GM19395 (cell line): ENCODE results near the gene TLCD1.

Experiments
- ATAC-seq: cut with Tn5 transposase; IDR thresholded peaks from one replicate; pipeline ENCODE4 v1.9.1; 2021; ENCODE audit warnings: mild to moderate bottlenecking, moderate library complexity; ENCODE audit not compliant: unreplicated experiment

The TLCD1 gene

DNA sequence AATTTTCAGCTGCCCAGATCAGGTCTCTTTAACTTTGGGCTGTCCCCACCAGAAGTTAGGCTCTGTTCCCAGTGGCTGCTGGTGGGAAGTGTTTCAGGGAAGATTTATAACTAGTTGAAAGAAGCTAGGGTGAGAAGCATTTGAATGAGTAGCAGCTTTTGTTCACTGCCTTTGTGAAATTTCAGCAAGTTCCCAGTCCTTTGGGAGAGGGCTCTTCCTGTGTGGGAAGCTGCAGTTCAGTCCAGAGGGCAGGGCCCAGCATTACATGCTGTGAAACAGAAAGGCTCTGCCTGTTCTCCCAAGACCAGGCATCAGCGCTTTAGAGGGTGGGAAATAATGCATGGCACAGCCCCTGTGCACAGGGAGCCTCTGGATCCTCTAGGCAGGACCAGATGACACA is 32.2 kb downstream of the TLCD1 start:
- ATAC-seq: no peak

DNA sequence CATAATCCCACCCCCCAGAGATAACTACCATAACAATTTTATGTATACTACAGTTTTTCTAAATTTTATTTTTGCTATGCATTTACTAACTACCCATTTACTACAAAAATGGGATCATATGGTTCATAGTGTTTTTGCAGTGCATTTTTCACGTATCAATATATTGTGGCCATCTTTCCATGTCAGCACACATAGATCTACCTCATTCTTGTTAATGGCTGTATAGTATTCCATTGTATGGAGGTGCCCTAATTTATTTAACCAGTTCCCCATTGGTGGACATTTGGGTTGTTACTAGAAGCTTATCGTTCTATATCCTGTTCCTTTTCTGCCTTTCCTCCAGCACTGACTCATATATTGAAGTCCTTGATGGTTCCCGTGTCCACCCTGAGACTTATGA is 37.0 kb downstream of the TLCD1 start:
- no peak for ATAC-seq

DNA sequence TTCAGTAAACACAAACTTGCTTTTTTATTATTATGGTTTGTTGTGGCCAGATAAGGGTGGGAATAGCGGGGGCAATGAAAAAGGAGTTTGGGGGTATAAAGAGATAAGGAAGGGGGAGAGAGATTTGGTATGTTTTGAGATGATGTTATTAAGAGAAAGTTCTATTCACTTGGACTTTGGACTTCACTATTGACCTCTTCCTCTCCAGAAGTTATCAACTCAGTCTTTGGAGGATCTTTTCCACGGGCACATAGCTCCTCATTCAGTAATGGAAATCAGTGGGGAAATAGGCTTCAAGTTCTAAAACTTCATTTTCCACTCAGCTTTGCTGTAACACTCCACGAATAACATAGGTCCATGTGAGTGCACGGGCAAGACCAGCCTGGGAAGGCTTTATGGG is 37.6 kb downstream of the TLCD1 start:
- ATAC-seq: no peak

DNA sequence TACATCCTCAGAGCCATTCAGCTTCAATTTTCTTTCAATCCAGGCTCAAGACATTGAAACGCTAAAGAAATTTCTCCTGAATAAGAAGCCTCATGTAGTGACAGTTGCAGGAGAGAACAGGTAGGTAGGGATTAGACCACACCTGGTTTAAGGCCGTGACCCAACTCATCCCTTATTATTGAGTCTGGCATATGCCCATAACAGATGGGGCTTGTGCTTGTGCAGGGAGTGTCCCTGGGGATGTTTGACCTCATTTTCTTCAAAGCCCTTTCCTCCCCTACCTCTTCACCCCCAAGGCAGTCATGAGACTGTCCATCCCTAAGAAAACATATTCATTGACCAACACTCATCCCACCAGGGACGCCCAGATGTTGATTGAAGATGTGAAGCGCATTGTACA is 39.7 kb downstream of the TLCD1 start:
- no peak for ATAC-seq

DNA sequence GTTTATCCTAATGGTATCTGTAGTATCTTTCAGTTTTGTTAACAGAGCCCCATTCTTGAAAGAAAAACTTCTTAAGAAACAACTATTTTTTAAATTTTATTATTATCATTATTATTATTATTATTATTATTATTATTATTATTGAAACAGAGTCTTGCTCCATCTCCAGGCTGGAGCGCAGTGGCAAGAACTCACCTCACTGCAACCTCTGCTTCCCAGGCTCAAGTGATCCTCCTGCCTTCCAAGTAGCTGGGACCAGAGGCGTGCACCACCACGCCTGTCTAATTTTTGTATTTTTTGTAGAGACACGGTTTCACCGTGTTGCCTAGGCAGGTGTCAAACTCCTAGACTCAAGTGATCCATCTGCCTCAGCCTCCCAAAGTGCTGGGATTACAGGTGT is 40.7 kb downstream of the TLCD1 start:
- ATAC-seq: no peak

DNA sequence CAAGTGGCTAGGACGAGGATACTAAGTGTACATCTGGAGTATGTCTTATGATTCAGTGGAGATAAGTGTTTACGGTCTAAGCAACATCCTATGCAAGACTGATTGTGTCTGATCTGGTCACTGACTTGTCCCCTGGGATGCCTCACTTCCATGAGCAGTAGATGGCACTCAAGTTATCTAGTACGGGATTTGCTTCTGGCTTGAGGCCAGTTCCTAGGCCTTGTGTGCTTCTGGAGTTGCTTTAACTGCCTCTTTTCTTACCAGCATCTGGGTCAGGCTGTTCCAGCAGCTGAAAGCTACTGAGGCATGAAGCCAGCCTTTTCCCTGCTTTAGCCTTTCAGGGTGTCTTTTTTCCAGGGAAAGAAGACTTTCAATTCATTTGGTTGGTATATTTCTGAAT is 41.1 kb downstream of the TLCD1 start:
- ATAC-seq: no peak

DNA sequence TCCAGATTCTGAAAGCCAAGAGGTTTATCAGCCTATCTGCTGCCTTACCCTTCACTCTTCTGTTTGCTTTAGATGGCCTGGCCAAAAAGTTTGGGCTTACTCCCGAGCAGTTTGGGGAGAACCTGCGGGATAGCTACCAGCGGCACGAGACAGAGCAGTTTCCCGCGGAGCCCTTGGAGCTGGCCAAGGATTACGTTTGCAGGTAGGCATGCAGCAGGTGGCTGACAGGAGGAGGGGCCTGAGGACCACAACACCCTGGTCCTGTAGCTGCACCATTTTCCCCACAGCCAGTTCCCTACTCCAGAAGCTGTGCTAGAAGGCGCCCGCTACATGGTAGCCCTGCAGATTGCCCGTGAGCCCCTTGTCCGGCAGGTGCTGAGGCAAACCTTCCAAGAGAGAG is 43.4 kb downstream of the TLCD1 start:
- no peak for ATAC-seq

DNA sequence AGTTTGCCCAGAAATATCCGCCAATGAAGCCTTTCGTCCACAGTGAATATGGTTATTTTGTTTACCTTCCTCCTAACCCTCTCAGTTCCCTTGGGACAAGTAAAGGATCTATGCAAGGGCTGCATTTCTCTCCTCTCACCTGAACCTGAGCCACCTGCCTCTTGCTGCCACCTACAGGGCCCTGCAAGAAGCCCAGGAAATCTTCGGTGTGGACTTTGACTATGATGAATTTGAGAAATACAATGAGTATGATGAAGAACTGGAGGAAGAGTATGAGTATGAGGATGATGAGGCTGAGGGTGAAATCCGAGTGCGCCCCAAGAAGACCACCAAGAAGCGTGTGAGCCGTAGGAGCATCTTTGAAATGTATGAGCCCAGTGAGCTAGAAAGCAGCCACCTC is 50.1 kb downstream of the TLCD1 start:
- no peak for ATAC-seq

DNA sequence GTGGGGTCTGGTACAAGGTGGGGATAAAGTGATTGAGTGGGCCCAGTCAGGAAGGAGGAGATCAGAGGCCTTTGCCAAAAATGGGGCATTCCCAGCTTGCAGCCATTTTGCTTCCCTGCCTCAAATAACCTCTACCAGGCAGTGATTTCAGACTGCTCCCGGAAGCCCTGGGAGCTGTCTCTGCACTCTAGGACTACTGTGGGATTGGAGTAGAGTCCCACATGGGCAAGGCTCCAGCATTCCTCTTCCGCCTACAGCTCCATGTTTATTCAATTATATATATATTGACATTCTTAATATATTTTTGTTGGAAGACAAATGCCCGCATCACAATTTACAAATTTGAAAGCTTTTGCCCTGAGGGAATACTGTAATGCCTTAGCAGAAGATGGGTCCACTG is 50.5 kb downstream of the TLCD1 start:
- ATAC-seq: no peak
